NCI-H2196 (cell line): ENCODE results near the gene PRDX2.
"Not testable (repeated sequence)": the region's sequence is repeated elsewhere in the genome, so short reads cannot be mapped to it uniquely, and the experiment has no call there.

Experiments used
- DNase-seq: peaks from one replicate; lab custom pipeline; 2025; ENCODE audit not compliant: unreplicated experiment; lab: John Stamatoyannopoulos, UW

PRDX2 gene

DNA sequence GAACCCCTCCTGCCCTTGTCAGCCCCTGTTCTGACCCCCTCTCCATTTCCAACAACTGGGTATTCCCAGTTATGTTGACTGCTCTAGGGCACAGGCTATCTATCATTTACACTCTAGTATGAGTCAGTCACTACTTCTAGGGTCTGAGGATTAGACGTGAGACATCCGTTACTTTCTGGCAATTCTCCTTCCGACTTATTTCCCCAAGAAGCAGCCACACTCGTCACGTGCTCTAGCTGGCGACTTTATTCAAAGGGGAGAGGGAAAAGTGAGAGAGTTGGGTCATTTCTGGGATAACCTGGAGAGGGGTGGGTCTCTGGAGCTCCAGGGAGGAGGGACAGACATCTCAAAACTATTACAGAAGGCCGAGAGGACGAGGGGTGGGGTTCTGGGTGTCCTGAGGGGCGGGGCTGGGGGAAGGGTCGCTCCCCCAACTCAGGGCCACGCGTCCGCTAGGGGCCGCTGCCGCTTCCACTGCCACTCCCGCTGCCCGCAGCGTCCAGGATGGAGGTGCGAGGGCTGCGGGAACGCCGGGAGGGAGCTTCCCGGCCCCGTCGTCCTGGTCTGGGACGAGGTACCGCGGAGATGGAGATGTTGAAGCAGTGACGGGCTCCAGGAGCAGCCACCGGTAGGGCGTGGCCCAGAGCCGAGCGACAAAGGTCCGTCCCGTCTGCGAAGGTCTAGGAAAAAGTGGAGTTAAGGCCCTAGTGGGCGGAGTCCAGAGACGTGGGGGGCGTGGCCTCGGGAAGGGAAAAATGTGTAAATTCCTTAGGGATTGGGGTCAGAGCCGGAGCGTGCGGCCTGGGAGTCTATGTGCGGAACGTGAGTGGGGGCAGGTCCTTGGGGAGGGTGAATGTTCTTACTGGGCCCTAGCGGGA lies 23.9 kb upstream of the PRDX2 start:
- DNase-seq = no peak

GRCh38 chr19:12821761-12822160 lies 20.2 kb upstream of the PRDX2 start:
- DNase-seq = no peak

DNA sequence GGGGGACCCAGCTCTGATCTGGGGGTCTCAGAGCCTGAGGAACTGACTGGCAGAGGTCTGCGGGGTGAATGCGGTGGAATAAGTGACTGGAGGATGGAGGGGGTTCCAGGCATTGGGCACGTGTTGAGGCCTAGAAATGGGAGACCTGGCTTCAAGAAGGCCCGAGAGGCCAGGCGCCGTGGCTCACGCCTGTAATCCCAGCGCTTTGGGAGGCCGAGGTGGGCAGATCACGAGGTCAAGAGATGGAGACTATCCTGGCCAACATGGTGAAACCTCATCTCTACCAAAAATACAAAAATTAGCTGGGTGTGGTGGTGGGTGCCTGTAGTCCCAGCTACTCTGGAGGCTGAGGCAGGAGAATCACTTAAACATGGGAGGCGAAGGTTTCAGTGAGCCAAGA lies 16.2 kb upstream of the PRDX2 start:
- not testable (repeated sequence) for DNase-seq

DNA sequence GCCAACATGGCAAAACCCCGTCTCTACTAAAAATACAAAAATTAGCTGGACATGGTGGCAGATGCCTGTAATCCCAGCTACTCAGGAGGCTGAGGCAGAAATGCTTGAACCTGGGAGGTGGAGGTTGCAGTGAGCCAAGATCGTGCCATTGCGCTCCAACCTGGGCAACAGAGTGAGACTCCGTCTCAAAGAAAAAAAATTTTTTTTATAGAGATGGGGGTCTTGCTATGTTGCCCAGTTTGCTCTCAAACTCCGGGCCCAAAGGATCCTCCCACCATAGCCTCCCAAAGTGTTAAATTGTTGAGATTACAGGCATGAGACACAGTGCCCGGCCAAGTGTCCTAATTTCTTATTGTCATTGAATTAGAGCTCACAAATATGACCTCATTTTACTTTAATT lies 15.6 kb upstream of the PRDX2 start:
- DNase-seq = not testable (repeated sequence)

GRCh38 chr19:12815088-12815487 lies 13.5 kb upstream of the PRDX2 start:
- DNase-seq = no peak

GRCh38 chr19:12806242-12807081 lies 4.9 kb upstream of the PRDX2 start, which contains the start of gene RNASEH2A:
TSS of gene RNASEH2A (plus strand) at chr19:12806584. CDS start at chr19:12806674, 90 bp downstream.
- peak; percentile 95 for DNase-seq

GRCh38 chr19:12804051-12804450 lies 2.5 kb upstream of the PRDX2 start:
- no peak for DNase-seq

- DNase-seq = no peak
Measured at GRCh38 chr19:12802267-12803106, 887 bp upstream of the PRDX2 start.

- no peak for DNase-seq
Measured at GRCh38 chr19:12800923-12801465, 606 bp downstream of the PRDX2 start.

DNA sequence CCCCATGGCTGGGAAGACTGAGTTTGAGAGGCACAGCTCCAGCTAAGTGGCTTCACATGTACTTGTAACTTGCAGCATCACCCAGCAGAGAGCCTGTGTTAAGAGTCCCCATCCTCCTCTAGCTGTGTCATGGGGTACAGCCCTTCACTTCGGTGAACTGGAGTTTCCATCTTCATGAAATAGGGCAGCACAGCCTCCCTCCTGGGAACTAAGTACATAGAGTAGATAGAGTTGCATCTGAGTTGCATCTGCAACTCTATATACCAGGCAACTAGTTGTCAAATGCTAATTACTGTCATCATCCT lies 1.2 kb downstream of the PRDX2 start:
- DNase-seq = no peak

DNA sequence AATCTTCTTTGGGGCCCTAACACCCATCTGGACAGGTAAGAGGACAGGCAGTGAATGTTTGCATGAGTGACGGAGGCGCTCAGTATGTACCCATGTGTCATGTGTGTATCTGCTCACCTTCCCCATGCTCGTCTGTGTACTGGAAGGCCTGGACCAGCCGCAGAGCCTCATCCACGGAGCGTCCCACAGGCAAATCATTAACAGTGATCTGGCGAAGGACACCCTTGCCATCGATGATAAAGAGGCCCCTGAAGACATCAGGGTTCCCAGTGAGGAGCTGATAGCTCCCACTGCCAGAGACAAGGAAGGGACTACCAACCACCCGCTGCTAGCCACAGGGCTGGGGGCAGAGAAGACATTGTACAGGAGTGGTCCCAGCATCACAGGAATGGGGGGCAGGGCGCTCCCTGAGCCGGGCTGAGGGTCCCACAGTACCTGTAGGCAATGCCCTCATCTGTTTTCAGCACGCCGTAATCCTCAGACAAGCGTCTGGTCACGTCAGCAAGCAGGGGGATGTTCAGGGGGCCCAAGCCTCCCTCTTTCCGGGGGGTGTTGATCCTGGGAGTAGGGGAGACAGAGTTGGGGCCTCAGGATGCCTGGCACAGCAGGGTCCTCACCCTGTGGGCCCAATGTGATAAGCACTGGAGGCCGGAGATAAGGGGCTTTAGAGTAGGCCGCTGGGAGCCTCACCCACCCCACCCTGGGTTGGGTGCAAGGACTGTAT lies 1.7 kb downstream of the PRDX2 start:
- DNase-seq = no peak

- DNase-seq = not testable (repeated sequence)
Measured at GRCh38 chr19:12797607-12798006, 4.0 kb downstream of the PRDX2 start.

- no peak for DNase-seq
Measured at GRCh38 chr19:12797141-12797587, 4.4 kb downstream of the PRDX2 start.

- peak; percentile 88 for DNase-seq
Measured at GRCh38 chr19:12796146-12797071, 5.2 kb downstream of the PRDX2 start.

DNA sequence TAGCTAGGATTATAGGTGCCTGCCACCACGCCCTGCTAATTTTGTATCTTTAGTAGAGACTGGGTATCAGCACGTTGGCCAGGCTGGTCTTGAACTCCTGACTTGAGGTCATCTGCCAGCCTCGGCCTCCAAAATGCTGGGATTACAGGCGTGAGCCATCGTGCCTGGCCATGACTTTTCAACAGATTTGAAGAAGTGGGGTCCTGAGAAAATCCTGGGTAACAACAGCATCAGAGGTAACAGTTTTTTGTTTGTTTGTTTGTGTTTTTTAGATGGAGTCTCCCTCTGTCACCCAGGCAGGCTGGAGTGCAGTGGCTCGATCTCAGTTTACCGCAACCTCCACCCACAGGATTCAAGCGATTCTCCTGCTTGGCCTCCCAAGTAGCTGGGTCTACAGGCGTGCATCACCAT lies 6.6 kb downstream of the PRDX2 start:
- no peak for DNase-seq

GRCh38 chr19:12794196-12794941 lies 7.2 kb downstream of the PRDX2 start:
- no peak for DNase-seq

GRCh38 chr19:12793290-12794195 lies 8.1 kb downstream of the PRDX2 start:
- DNase-seq = peak; percentile 97
